GM13976 (cell line): ENCODE results near the gene AKAP13.

Source experiments
- DNase-seq: peaks from one replicate; pipeline ENCODE4 v3.0.0; 2012; ENCODE audit warnings: low spot score
- CTCF ChIP-seq: IDR thresholded peaks from 2 replicates; pipeline ENCODE4 v1.5.1; 2012; ENCODE audit warnings: borderline replicate concordance, mild to moderate bottlenecking; ENCODE audit not compliant: insufficient read depth; ENCODE audit errors: extremely low read depth, missing control alignments, control extremely low read depth
- in situ Hi-C: fragments of 300-500 bp; cut with MboI; formaldehyde crosslinking; loops from one replicate; pipeline ENCODE4 v1.12.0; 2022; ENCODE audit warnings: low sequenced_read_pairs, mixed read lengths, inconsistent platforms; ENCODE audit not compliant: unreplicated experiment

Gene AKAP13

DNA sequence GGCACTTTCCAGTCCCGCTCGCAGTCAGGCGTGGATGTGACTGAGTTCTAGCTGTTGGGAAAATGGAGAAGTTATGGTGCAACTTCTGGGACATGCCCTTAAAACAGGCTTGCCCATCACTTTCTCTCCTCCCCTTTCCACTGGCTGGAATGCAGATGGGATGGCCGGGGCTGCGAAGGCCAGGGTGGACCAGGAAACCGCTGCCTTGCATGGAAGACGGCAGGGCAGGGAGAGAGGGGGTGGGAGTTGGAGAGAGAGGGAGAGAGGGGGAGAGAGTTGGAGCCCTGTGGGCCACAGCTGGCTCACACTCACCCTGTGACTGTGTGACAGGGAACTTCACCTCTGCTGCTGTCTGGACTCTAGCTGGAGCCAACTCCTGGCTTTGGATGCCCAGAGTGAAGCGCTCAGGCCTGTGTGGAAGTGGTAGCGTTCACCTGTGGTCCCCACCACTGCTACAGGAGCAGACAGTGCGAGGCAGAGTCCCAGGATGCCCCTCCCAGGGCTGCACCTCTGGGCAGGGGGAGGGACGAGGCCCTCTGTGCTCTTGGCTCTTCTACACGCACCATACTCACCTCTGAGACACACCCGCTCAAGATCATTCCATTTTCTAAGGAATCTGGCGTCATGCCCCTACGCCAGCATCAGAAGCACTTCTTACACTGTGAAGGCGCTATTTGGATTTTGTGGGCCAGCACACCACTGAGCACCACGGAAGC is 377.7 kb downstream of the AKAP13 start:
- no peak for TF ChIP-seq CTCF
- no peak for DNase-seq
- in situ Hi-C loops, result no loop called here

DNA sequence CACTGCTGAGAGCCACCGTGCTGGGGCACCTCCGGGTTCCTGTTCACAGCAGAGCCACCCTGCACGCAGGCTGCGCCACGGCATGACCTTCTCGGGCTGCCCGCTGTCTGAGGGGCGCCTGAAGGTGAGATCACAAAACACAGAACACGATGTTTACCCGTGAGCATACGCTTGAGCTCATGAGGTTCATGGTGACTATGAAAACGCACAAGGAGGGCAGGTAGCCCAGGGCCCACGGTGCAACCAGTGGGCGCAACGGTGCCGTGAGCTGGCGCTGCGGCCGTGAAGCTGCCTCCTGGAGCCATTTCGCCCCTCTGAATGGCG is 378.2 kb downstream of the AKAP13 start:
- DNase-seq, result no peak
- in situ Hi-C loops, result no loop called here
- no peak for TF ChIP-seq CTCF

GRCh38 chr15:85759376-85759775 is 379.0 kb downstream of the AKAP13 start:
- TF ChIP-seq CTCF, result no peak
- in situ Hi-C loops, result no loop called here
- no peak for DNase-seq

GRCh38 chr15:85760049-85760448 is 379.6 kb downstream of the AKAP13 start:
- TF ChIP-seq CTCF, result no peak
- in situ Hi-C loops, result no loop called here
- DNase-seq, result no peak

GRCh38 chr15:85760531-85761371 is 380.3 kb downstream of the AKAP13 start:
- in situ Hi-C loops, result no loop called here
- TF ChIP-seq CTCF, result no peak
- no peak for DNase-seq

- TF ChIP-seq CTCF, result no peak
- in situ Hi-C loops, result no loop called here
- no peak for DNase-seq
Measured at GRCh38 chr15:85761635-85762034, 381.2 kb downstream of the AKAP13 start.
